Stomach (tissue), 9 donors: ENCODE results near the gene HAND2. TPM values are rescaled to one million over a fixed set of nuclear protein-coding genes. Genes with fewer than 3 reads are reported as not detected.
A peak's percentile ranks its signal among the peaks of the same experiment; 100 is the strongest.

Source experiments
- DNase-seq, 2 donors: peaks; one replicate each; pipeline versions ENCODE4 v3.0.0 to v3.0.0-alpha.2; 2013 to 2019
- H3K27ac ChIP-seq, 5 donors: fragments of 200-600 bp in 4 of 5; sonication (generic) in 4 of 5; one replicate each; pipeline ENCODE4 v1.5.1; 2013 to 2019; ENCODE audit warnings: mild to moderate bottlenecking in 1 of 5, moderate library complexity in 1 of 5
- H3K27me3 ChIP-seq, 3 donors: fragments of 200-600 bp; sonication (generic); one replicate each; pipeline ENCODE4 v1.5.1; 2017 to 2019; ENCODE audit warnings: mixed run types in 1 of 3
- H3K36me3 ChIP-seq, 4 donors: fragments of 200-600 bp; sonication (generic); 1 replicate in 3 of 4; 2 replicates in 1 of 4; pipeline ENCODE4 v1.5.1; 2016 to 2019
- H3K4me1 ChIP-seq, 4 donors: fragments of 200-600 bp; sonication (generic); one replicate each; pipeline ENCODE4 v1.5.1; 2016 to 2019
- H3K4me3 ChIP-seq, 4 donors: fragments of 200-600 bp; sonication (generic) in 3 of 4; one replicate each; pipeline ENCODE4 v1.5.1; 2016 to 2019; ENCODE audit warnings: mild to moderate bottlenecking in 1 of 4
- H3K9me3 ChIP-seq, 4 donors: fragments of 200-600 bp; sonication (generic); one replicate each; pipeline ENCODE4 v1.5.1; 2016 to 2019
- EP300 ChIP-seq: sonication (generic); formaldehyde crosslinking; IDR thresholded peaks from one replicate; pipeline ENCODE4 v1.6.1; 2017; ENCODE audit warnings: antibody characterized with exemption
- POLR2A ChIP-seq, 4 donors: fragments of 450-650 bp; IDR thresholded peaks; one replicate each; pipeline ENCODE4 v1.6.1; 2016; ENCODE audit warnings: antibody characterized with exemption in 4 of 4, control low read depth in 2 of 4, mild to moderate bottlenecking in 1 of 4, moderate library complexity in 1 of 4
- POLR2AphosphoS5 ChIP-seq, 3 donors: sonication (generic); formaldehyde crosslinking; IDR thresholded peaks; one replicate each; pipeline ENCODE4 v1.6.1; 2016; ENCODE audit warnings: antibody characterized with exemption in 3 of 3
- WGBS, 5 donors: extraction: QIAGEN DNeasy Blood & Tissue Kit in 3 of 5; methylation state at CpG; one replicate each; pipeline versions ENCODE4 v1.1.5 to v1.1.7; 2013 to 2018; 5-methylcytosine and 5-hydroxymethylcytosine counted together
- intact Hi-C: fragments of 100-400 bp; cut with DNase I; formaldehyde crosslinking; loops from one replicate; pipeline ENCODE4 v1.15.1; 2023; ENCODE audit warnings: low total_unique reads
- polyA plus RNA-seq, 3 donors: library from polyadenylated mRNA; stranded (reverse); fragments of 200-250 nt; gene quantifications; one replicate each; pipeline ENCODE4 v1.2.3, GENCODE V29; 2013
- total RNA-seq, 5 donors: library from RNA; depleted of rRNA; stranded (reverse); fragments of >200 nt; gene quantifications; one replicate each; pipeline versions ENCODE4 v1.1.0 to v1.2.3, GENCODE V29; 2014 to 2016
- TF ChIP-seq, protein P1 (sequence below), 7 experiments: fragments of 450-650 bp in 4 of 7; fragments of 200-600 bp in 3 of 7; sonication (generic) in 3 of 7; IDR thresholded peaks; one replicate each; pipeline ENCODE4 v1.5.1; 2016 to 2019; ENCODE audit warnings: antibody characterized with exemption in 7 of 7, control low read depth in 2 of 7, mild to moderate bottlenecking in 1 of 7
- donor health status: healthy with polysubstance abuse.
- donor health status: Bipolar disorder and iron deficiency.
- donor health status: healthy.

The HAND2 gene
- total and polyA plus RNA-seq, 8 donors = 1.9 to 234 (median 19.6) TPM

- no peak for TF ChIP-seq EP300
- TF ChIP-seq POLR2A (IDR thresholded peaks at IDR 0.05) = no peak
- no peak for TF ChIP-seq POLR2AphosphoS5 (IDR thresholded peaks at IDR 0.05)
- TF ChIP-seq, protein P1, sequence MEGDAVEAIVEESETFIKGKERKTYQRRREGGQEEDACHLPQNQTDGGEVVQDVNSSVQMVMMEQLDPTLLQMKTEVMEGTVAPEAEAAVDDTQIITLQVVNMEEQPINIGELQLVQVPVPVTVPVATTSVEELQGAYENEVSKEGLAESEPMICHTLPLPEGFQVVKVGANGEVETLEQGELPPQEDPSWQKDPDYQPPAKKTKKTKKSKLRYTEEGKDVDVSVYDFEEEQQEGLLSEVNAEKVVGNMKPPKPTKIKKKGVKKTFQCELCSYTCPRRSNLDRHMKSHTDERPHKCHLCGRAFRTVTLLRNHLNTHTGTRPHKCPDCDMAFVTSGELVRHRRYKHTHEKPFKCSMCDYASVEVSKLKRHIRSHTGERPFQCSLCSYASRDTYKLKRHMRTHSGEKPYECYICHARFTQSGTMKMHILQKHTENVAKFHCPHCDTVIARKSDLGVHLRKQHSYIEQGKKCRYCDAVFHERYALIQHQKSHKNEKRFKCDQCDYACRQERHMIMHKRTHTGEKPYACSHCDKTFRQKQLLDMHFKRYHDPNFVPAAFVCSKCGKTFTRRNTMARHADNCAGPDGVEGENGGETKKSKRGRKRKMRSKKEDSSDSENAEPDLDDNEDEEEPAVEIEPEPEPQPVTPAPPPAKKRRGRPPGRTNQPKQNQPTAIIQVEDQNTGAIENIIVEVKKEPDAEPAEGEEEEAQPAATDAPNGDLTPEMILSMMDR (IDR thresholded peaks at IDR 0.05) = no peak
- Histone ChIP-seq H3K4me3 (peak overlapping the region in 3 of 4 donors; percentile 2 to 64 (median 58)), H3K4me1 (peaks cover 17 to 38% (median 30%) of the 10 kb centered on the region in 4 donors), H3K36me3 (no peaks in the 10 kb centered on the region), H3K27me3 (peaks cover 0 to 100% (median 93%) of the 10 kb centered on the region in 3 donors), H3K9me3 (peaks cover 0 to 11% (median 0%) of the 10 kb centered on the region in 4 donors), H3K27ac (peak overlapping the region in 3 of 5 donors; percentile 1 to 92 (median 7))
- peak in 1 of 2 donors; percentile 72 for DNase-seq
- intact Hi-C loops = no loop called here
- WGBS, 5 donors = 19 to 50% (median 30%) methylated on average over 1 of the region's 1 CpG
Measured at GRCh38 chr4:173534434-173534833, 4.4 kb upstream of the HAND2 start.

DNA sequence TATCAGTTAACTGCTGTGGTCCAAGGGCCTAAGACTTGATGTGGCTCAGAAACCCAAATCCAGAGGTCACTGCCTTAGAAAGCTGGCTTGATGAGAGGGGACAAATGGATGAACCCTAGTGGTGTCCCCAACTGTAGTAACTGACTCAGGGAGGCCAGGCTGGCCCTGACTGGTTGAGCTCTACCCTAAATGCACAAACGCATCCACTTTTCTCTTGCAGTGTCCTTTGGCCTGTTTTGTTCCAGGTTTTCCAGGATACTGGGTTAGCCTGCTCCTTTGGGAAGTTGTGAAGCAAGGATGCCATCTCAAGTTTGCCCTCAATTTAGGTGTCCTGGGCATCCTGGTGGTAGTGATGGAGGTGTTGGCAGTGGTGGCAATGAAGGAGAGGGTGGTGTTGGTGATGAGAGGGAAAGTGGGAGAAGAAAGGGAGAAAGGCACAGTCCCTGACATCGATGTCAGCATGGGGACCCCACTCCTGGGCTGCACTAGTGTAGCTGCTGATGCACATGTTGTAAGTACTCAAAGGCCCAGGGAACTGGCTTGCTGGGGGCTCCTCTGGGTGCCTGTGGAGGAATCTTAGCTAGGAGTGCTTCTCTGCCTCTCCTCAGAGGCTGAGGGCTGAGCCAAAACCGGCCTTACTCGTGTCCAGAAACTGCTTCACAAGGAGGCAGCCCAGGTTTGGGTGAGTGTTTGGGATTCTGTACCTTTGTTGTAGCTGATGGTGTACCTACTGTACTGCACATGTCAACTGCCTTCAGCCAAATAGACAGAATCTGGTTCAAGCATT, 2.9 kb upstream of the HAND2 start:
- H3K27ac ChIP-seq = peak overlapping the region in 2 of 5 donors; percentile 40 to 92
- peaks cover 0 to 11% (median 0%) of the 10 kb centered on the region in 4 donors for H3K9me3 ChIP-seq
- H3K27me3 ChIP-seq = peaks cover 0 to 100% (median 92%) of the 10 kb centered on the region in 3 donors
- peak in 1 of 2 donors; percentile 35 for DNase-seq
- 15 to 37% (median 30%) methylated on average over 4 of the region's 4 CpGs for WGBS, 5 donors
- H3K36me3 ChIP-seq = peaks cover 0 to under 1% (median 0%) of the 10 kb centered on the region in 4 donors
- intact Hi-C loops = no loop called here
- TF ChIP-seq, protein P1 (IDR thresholded peaks at IDR 0.05) = no peak
- TF ChIP-seq EP300 (no peak), POLR2AphosphoS5 (IDR thresholded peaks at IDR 0.05) (no peak), POLR2A (IDR thresholded peaks at IDR 0.05) (no peak)
- H3K4me1 ChIP-seq = peaks cover 10 to 31% (median 25%) of the 10 kb centered on the region in 4 donors
- H3K4me3 ChIP-seq = peak overlapping the region in 3 of 4 donors; percentile 58 to 64 (median 63)

- peaks cover 0 to 11% (median 0%) of the 10 kb centered on the region in 4 donors for H3K9me3 ChIP-seq
- H3K27me3 ChIP-seq = peaks cover 0 to 100% (median 89%) of the 10 kb centered on the region in 3 donors
- H3K36me3 ChIP-seq = peaks cover 0 to 16% (median 0%) of the 10 kb centered on the region in 4 donors
- peak overlapping the region; percentile 16 to 64 (median 60) for H3K4me3 ChIP-seq
- 17 to 46% (median 21%) methylated on average over 43 to 52 of the region's 52 CpGs for WGBS, 5 donors
- intact Hi-C loops = no loop called here
- H3K4me1 ChIP-seq = peaks cover 9 to 25% (median 21%) of the 10 kb centered on the region in 4 donors
- TF ChIP-seq EP300 = no peak
- TF ChIP-seq, protein P1 (IDR thresholded peaks at IDR 0.05) = no peak
- no peak for TF ChIP-seq POLR2AphosphoS5 (IDR thresholded peaks at IDR 0.05)
- TF ChIP-seq POLR2A (IDR thresholded peaks at IDR 0.05) = no peak
- H3K27ac ChIP-seq = peak overlapping the region in 3 of 5 donors; percentile 82 to 92 (median 84)
- DNase-seq = peak in 1 of 2 donors; percentile 66
Measured at GRCh38 chr4:173531086-173531965, 1.3 kb upstream of the HAND2 start.
